OCI-LY1 (cell line): ENCODE data around the gene TRIM67.

Experiments used
- CTCF ChIP-seq: fragments of 200-600 bp; sonication (generic), shearing (Covaris generic); IDR thresholded peaks from 2 replicates; pipeline ENCODE4 v1.5.1; 2017; ENCODE audit warnings: mild to moderate bottlenecking, antibody characterized with exemption, low read length, moderate library complexity, mixed read lengths
- EZH2 ChIP-seq: fragments of 200-600 bp; sonication (generic), shearing (Covaris generic); IDR thresholded peaks from 2 replicates; pipeline ENCODE4 v1.8.0; 2017; ENCODE audit warnings: borderline replicate concordance, mixed run types, mild to moderate bottlenecking, antibody characterized with exemption, low read length, moderate library complexity, mixed read lengths

GRCh38 chr1:231234506-231234905 is 72.6 kb downstream of the TRIM67 start:
- TF ChIP-seq CTCF = no peak
- TF ChIP-seq EZH2 = no peak
